ENCODE measurements around the gene TSHZ1.

The TSHZ1 gene

DNA sequence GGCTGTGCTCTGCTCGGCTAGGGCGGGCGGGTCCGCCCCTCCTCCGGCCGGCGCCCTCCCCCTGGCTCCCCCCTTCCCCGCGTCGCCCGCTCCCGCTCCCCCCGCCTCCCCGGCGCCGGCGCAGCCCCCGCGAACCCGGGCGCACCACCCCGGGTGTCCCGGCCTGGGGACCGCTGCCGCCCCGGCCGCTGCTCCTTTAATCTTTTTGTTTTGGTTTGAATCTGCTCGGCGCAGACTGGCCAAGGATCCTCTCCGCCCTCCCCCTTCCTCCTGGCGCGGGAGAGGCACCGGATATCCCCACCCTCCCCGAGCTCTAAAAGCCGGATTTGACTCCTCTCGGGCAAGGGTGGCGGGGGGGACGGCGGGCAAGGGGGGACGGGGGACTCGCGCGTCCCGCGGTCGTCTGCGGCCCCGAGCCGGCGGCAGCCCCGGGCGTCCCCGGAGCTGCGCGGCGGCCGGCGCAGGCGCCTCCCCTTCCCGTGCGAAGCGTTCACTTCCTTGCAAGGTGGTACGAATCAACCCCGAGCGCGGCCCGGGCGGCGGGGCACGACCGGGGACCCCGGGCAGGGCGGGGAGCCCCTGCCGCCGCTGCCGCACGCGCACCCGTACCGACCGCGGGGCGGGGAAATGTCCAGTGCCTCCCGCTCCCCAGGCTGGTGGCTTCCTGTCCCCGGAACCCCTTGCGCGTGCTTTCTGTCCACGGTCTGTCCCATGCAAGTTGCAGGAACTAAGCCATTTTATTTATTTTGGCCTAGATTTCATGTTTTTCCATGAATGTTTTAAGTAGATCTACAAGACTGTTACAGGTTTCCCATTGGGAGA is 1.3 kb upstream of the TSHZ1 start, which contains the start of gene PTGR3:
Gene PTGR3, minus strand, starts transcription at position 11 of the 822 bp plus-strand sequence. CDS start 81 bp downstream, outside the sequence.
- peak; percentile 78 to 80 for DNase-seq

DNA sequence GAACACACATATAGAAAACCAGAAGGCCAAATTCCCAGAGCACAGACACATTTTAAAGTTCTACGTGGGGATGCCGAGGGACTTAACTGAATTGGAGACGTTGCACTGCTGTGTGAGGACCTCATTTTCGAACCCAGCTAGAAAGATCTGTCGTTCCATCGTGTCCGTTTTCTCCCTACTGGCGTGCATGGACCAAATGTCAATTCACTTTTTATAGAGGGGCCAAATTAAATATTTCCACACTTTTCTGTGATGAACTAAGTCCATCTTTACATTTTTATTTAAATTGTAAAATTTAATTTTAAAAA is 692 bp upstream of the TSHZ1 start:
- DNase-seq = no peak

DNA sequence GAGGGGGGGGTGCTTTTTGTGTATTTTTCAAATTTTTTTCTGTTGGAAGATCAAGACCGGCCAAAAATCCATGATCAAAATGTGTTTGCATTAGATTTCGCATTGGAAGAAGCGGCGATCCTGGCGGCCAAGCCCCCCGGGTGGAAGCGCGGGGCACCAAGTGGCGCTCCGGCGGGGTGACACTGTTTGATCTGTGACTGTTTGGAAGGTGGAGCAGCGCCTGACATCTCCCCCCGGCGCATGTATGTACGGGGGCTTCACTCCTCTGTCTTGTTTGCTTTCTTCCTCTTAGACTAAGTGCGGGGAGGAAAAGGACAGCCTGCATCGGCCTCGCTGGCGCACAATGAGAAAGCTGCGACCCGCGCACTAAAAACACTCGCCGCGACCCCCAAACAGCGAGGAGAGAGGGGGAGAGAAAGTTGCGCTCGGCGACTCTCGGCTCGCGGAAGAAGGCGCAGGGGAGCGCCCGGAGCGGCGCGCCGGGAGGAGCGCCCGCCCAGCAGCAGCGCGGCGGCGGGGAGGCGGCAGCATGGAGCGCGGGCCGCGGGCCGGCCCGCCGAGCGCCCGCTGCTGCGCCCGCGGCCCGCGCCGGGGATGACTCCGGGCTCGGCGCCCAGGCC is 515 bp downstream of the TSHZ1 start:
- DNase-seq = no peak

DNA sequence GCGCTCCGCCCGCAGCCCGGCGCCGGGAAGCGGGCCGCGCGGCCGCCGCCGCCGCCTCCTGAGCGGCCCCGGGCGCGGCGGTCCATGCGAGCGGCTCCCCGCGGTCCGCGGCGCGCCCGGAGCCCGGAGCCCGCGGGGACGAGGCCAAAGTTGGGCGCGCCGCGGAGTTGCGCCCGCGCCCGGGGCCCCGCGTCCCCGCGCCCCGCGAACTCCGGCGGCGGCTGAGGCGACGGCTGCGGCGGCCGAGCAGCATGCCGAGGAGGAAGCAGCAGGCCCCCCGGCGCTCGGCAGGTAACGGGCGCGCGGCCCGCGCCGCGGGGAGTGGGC is 992 bp downstream of the TSHZ1 start:
- DNase-seq = no peak

DNA sequence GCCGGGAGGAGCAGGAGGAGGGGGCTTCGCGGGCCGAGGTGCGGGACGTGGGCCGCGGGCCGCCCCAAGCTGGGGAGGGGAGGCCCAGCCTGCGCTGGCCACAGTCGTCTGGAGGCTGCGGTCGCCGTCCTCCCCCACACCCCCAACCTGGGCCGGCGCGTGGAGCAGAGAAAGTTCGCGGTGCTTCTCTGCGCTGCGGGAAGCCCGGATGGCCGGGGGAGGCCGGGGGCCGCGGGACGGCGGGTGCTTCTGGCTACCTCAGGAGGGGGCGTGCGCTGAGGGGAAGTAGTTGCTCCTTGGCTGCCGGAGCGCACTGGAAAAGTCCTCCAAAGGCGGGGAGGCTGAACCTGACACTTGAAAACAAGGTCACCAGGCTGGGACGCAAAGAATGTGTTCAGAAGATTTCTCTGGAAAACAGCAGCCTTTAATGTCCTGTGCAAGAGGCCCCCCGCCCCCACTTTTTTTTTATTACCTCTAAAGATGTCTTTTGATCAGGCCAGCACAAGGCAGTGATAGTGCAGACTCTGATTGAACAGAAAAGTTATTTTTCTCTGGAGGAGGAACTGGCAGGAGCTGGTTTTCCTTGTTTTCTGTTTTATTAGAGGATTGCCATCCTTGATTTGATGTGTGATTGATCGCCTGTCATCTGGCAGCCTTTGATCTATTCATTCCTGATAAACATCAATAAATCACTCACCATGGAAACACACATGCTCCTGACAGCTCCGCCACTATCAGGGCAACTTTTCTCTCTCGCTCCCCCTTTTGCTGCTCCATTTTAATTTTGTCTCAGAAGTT is 1.6 kb downstream of the TSHZ1 start:
- DNase-seq = peak; percentile 52 to 53

DNA sequence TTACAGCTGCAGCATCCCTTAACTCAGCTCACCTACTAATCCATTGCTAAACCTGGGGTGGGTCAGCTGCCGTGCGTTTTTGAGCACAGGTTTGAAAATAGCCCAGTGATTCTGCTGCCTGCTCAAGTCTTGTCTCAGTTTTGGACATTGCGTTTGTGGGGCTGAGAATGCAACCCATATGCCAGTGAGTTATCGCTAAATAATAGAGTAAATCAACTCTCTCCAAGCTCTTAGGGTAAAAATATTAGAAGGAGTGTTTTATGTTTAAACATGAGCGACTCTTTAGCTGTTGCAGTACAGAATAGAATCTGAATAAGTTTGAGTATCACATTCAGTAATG is 2.1 kb downstream of the TSHZ1 start:
- DNase-seq = no peak

DNA sequence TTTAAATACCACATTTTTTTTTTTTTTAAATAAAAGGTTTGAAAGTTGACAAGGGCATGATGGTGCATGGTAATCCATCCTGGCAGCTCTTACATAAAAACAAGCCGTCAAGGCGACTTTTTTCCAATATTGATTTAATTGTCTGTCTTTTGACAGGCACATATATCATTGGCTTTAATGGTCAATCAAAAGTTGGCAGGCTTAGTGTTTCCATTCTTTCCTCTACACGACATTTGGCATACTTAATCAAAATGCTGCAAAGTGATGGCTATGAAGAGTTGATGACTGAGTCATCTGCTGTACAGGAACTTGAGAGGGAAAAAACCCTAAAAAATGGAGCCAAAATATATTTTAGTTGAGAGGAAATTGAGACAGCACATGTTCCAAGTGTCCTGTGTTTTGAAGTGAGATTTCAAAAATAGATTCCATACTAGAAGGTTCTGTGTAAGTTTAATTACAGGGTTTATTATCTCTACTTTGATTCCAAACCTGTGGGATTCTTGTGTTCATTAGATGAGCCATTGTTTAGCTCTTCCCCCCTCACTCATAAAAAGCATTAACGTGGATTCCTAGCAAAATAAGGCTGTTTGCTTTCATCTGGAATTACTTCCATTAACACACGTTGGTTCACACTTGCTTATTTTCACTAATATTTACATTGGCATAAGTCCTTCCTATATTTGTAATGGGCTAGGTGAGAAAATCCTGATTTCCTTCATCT is 3.2 kb downstream of the TSHZ1 start:
- no peak for DNase-seq

DNA sequence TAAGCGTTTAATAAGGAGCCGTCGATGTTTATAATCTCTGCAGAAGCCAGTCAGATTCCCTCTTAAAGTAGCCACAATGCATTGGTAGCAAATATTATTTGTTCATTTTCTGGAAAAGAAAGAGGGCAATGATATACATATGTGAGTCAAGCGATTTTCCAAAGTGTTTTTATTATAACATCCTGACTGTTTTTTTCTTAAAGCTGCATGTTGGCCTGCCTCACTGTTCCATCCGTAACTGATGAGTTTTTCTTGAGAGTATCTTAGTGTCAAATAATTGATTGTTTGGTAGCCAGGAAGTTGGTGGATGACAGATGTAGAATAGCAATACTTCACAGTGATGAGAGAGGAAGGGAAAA is 3.7 kb downstream of the TSHZ1 start:
- no peak for DNase-seq

DNA sequence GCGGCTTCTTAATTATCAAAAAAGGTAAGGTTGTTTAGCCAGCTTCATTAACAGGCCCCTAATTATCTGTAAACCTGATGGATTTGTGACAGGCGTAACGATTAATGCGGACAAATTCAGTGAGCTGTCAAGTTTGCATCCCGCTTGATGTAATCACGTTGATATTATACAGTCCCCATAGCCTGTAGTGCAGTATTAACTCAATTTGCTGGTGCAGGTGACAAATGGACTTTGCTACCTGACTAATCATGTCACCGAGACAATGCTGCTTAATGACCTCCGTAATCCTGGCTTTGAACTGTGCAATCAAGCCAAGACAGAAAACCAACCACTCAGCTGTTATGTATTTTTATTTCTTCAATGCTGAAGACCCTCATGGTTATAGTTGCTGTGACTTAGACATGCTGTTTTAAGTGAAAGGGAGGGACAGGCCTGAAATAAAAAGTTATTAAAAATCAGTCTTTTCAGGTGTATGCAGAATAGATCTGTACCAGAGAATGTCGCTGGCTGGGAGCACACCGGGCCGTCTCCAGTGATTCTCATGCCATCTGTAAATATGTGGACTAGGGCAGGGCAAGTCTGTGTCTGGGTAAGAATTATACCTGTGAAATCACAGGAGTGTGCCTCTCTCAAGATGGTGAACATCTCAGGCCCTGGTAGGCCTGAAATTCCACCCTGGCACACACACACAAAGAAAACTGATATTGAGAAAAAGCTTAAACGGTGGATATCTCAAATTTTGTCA is 4.3 kb downstream of the TSHZ1 start:
- no peak for DNase-seq

DNA sequence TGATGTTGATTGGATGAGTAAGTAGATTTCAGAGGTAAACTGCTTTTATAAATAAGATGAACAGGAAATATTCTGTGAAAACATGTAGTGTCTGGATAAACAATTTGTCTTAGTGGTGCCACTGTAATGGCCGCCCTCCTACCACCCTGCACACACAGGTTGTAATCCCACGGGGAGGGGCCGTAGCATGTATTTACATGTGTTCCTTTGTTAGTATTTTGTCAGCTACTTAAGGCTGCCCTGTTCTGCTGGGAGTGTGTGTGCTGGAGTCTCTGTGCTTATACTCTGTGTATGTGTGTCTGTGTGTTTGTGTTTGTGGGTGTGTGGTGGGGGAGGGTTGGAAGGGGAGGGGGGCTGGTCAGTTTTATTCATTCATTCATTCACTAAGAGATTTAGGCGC is 5.1 kb downstream of the TSHZ1 start:
- no peak for DNase-seq

DNA sequence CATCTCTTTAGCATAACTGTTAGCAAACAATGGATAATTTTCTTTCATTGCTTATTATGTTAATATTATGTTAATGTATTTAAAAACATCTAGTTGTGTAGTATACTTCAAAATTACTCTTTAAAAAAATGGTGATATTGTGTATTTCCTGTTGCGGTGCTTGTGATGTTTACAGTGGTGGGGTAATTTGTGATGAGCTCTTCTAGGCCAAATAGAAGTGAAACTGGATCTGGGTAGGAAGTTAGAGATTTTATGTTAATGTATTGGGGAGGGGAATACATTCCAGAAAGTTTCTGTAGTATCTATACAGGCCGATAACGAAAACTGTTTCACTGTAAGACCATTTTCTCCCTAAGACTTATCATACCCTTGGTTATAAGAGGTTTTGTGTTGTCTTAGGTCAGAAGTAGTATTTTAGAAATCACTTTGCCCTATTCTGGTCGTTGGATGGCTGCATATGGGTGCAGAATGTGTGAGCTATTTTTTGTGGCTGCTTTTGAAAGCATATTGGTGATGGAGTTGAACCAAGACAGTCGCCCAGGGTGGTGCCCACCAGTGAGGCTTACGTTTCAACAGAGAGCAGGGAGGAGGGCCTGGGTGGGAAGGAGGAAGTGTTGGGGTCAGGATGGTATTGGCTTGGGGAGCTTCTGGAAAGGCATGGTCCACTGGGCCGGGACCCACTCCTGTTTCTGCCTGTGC is 5.8 kb downstream of the TSHZ1 start:
- DNase-seq = no peak

DNA sequence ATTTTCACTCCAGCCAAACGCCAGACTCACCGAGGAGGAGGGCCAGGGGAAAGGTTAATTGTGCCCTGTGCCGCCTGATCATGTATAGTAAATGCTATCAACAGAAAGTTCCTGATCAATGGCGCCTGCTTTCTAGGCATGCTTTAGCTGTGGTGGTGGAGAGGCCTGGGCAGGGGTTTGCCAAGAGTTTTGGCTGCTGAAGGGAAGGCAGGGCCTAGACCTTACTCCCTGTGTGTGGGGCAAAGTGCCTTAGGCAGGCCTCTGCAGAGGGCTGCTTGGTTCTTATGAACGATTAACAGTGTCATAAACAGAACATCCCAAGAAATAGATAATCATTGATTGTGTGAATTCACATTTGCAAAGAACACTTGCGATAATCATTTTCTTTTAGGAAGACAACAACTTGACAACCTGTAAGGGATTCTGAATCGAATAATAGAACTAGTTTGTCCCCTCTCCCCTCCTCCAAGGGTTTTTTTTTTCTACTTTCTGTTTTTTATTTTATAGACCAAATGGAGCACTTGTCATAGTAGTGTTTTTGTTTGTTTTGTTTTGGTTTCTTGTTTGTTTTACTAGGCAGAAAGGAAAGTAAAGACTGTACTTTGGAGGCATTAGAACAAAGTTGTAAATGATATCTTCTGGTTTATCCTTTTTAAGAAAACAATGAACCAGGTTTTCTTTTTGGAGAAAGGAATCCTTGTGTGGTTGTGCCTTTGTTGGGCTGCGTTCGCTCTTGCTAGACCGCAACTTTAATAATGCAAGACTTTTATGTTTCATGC is 6.5 kb downstream of the TSHZ1 start:
- DNase-seq = no peak

DNA sequence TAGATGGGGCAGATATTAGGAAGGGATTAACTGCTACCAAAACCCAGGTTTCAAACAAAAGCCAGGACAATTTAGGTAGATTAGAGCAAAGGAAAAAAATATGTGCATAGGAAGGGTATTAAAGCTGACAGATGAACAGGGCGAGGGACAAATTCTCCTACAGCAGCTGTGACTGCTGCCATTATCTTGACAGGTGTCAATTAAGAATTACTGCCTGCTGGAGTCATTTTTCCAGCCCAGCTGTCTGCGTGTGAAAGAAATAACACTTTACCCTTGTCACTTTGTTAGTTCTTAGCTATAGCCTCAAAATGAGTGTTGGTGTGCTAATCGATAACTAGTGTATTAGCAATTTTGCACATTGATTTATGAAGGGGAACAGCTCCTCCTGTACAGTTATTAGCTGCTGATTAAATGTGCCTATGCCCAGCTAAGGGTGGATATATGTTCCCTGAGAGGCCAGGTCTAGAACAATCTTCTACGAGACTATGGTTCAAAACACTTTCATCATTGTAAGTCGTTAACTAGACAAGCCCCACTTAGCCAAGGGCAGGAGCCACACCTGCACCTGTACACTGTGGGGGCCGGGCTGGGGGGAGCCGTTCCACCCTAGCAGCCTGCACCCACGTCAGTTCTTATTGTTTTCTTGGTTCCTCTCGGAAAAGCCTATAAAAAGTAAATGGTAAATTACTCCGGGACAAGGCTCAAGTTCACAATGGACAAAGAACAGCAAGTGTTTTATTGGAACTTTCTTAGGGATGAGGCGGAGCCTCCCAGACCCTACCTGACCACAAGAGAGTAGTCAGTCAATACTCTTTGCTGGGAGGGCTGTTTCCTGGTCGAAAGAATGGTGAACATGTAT is 7.7 kb downstream of the TSHZ1 start:
- DNase-seq = no peak

DNA sequence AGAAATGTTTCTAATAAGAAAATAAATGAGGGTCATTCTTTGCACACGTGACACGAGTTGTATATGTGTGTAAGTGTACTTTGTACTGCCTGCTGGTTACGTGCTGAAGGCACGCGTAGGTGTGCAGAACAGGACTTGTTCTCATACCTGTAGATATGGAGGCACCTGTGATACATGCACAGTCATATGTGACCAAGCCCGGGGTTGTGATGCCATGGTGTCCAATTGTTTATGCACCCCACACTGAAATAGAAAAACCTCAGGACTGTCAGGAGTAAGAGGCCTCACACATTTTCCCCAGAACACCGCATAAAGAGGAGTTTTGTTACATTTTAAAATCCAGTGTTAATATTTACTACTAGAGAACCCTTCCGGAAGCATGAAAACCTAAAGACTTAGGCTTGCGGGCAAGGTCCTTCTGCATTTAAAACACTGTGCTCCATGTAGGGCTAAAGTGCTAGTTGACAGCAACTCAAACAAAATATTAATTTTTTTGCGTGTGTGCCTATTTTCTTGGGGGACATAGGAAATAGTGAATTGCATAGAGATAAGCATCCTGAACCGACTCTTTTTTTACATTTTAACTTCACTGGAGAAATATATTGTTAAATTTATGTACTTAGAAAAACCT is 9.3 kb downstream of the TSHZ1 start:
- no peak for DNase-seq

DNA sequence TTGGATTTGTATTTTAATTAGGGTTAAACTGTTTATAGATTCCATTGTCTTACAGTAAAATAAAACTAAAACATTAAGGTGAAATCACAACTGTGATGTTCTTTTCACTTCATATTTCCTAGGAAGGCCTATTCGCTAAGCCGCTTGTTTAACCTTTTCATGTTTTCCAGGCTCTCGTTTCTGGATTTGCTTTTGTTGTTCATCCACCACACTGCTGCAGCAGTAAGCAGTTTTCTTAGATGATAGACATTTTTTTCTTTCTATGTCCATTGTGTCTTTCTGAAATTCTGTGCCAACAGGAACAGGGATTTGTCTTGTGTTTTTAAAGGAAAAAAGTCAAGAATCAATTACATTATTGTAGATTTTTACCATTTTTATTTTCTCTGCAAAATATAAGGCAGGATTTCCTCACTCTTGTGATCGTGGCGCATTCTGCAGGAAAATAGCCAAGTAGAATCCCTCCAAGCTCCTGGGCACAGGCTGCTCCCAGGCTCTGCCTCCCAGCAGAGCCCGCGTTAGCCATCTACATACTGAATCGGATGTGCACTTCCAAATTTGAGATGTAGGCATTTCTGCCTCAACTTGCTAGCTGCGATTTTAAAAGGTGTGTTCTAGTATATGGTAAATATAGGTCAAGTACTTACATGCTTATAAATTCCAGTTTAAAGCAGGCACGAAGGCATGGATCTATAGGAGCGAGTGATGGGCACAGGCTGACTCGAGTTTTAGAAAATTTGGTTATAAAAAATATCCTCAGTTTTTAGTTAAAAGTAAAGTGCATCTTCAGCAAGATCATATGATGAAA is 10.2 kb downstream of the TSHZ1 start:
- no peak for DNase-seq

DNA sequence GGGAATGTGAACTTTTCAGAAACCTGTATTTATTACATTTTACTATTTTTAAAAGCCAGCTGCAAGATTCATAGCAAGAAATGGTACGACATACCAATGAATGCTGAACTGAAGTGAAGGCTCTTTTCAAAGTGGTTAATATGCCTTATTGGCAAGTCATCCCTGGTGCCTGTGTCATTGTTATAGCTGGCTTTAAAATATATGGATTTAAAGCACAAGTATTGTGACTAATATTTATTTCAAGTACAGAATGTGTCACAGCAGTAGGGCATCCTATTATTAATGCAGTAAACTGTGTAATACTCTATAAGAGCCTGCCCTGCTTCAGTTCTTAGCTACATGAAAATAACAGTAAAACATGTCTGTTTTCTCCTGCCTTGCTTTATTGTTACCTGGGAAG is 10.8 kb downstream of the TSHZ1 start:
- no peak for DNase-seq

DNA sequence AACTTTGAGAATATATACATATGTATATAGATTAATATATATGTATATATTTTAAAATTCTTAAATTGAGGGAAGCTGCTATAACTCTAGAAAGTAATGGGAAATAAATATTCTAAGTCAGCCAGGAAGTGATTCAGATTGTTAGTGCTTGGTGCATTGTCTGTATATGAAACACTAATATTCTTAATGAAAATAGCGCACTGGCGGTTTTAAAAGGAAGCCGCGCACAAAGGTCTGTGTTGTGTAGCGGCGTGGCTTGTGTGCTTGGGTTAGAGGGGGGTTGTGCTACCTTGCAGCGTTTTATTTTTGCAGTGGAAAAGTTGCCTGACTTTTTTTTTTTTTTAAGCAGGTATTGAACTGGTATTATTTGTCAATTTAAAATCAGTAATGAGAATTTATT is 11.3 kb downstream of the TSHZ1 start:
- no peak for DNase-seq

DNA sequence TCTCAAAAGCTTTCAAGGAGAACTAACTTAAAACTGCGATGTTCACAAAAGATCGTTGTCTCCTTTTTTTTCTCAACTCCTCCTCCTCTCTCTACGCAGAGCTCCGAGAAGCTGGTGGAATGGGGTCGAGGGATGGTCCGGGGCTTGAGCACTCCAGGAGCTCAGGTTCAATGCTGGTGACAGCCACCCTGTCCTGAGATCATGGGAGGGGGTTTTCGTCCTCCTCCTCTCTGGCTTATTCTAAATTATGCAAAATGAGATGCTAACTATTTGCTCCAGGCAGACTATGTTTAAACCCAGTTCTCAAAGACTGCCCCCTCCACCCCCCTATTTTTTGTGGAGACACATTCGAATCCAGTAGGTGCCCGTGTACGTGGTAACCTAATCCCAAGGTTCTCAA is 11.8 kb downstream of the TSHZ1 start:
- DNase-seq = no peak
